Measurements from ENCODE around the gene SLF2.

SLF2 gene

GRCh38 chr10:100963826-100964225, 51.1 kb downstream of the SLF2 start:
- H3K27ac ChIP-seq (ENCODE audit: low read depth, low read length): no peak overlapping the region
- H3K27me3 ChIP-seq (ENCODE audit: insufficient read depth, low read length, poor library complexity): no peaks in the 10 kb centered on the region
- no peak overlapping the region for H3K18ac ChIP-seq (ENCODE audit: low read length)
- H3K9ac ChIP-seq (ENCODE audit: low read length): no peak overlapping the region
- no peak overlapping the region for H2BK15ac ChIP-seq (replicated peaks; ENCODE audit: low read depth)
- no peak overlapping the region for H3K23ac ChIP-seq (ENCODE audit: low read length)
- peaks cover 1% of the 10 kb centered on the region for H3K4me1 ChIP-seq (ENCODE audit: control insufficient read depth, low read depth, low read length)
- H4K5ac ChIP-seq (ENCODE audit: low read length): no peak overlapping the region
- no peak overlapping the region for H2BK120ac ChIP-seq (ENCODE audit: low read depth, low read length)
- no CpG with 5 or more reads among the region's 1 CpG for WGBS (ENCODE audit: extremely low coverage, insufficient coverage, low lambda C conversion rate)
- H2AK5ac ChIP-seq (ENCODE audit: low read length): no peak overlapping the region
- no peak overlapping the region for H2BK5ac ChIP-seq (ENCODE audit: low read length)
- no peak overlapping the region for H3K4me2 ChIP-seq (ENCODE audit: low read length)
- no peaks in the 10 kb centered on the region for H3K79me2 ChIP-seq (ENCODE audit: control insufficient read depth, insufficient read depth, low read length)
- H3K56ac ChIP-seq (ENCODE audit: low read length): no peak overlapping the region
- H3K36me3 ChIP-seq (ENCODE audit: control insufficient read depth, insufficient read depth, low read length): peaks cover 1% of the 10 kb centered on the region
- no peak overlapping the region for H3K4ac ChIP-seq (ENCODE audit: low read depth, low read length)
- no peak overlapping the region for H4K8ac ChIP-seq (ENCODE audit: low read depth, low read length)
- no peak for DNase-seq
- H3K4me3 ChIP-seq (ENCODE audit: low read length): no peak overlapping the region
- H3K79me1 ChIP-seq (ENCODE audit: low read length): no peaks in the 10 kb centered on the region

GRCh38 chr10:100965820-100966219, 53.1 kb downstream of the SLF2 start:
- no peak overlapping the region for H3K4me2 ChIP-seq (ENCODE audit: low read length)
- H2BK5ac ChIP-seq (ENCODE audit: low read length): no peak overlapping the region
- H3K36me3 ChIP-seq (ENCODE audit: control insufficient read depth, insufficient read depth, low read length): peaks cover 1% of the 10 kb centered on the region
- no peaks in the 10 kb centered on the region for H3K79me1 ChIP-seq (ENCODE audit: low read length)
- H3K4me1 ChIP-seq (ENCODE audit: control insufficient read depth, low read depth, low read length): peaks cover 4% of the 10 kb centered on the region
- no peak overlapping the region for H3K18ac ChIP-seq (ENCODE audit: low read length)
- no peaks in the 10 kb centered on the region for H3K79me2 ChIP-seq (ENCODE audit: control insufficient read depth, insufficient read depth, low read length)
- H3K9ac ChIP-seq (ENCODE audit: low read length): no peak overlapping the region
- no peak overlapping the region for H3K4me3 ChIP-seq (ENCODE audit: low read length)
- H4K8ac ChIP-seq (ENCODE audit: low read depth, low read length): no peak overlapping the region
- H3K4ac ChIP-seq (ENCODE audit: low read depth, low read length): no peak overlapping the region
- no peak overlapping the region for H3K23ac ChIP-seq (ENCODE audit: low read length)
- H4K5ac ChIP-seq (ENCODE audit: low read length): no peak overlapping the region
- DNase-seq: no peak
- no peaks in the 10 kb centered on the region for H3K27me3 ChIP-seq (ENCODE audit: insufficient read depth, low read length, poor library complexity)
- H2BK120ac ChIP-seq (ENCODE audit: low read depth, low read length): no peak overlapping the region
- H3K56ac ChIP-seq (ENCODE audit: low read length): no peak overlapping the region
- WGBS (ENCODE audit: extremely low coverage, insufficient coverage, low lambda C conversion rate): no CpG with 5 or more reads among the region's 5 CpGs
- no peak overlapping the region for H2BK15ac ChIP-seq (replicated peaks; ENCODE audit: low read depth)
- H2AK5ac ChIP-seq (ENCODE audit: low read length): no peak overlapping the region
- no peak overlapping the region for H3K27ac ChIP-seq (ENCODE audit: low read depth, low read length)

GRCh38 chr10:100966887-100967286, 54.1 kb downstream of the SLF2 start:
- Histone ChIP-seq H3K18ac (ENCODE audit: low read length) (no peak overlapping the region), H3K27me3 (ENCODE audit: insufficient read depth, low read length, poor library complexity) (no peaks in the 10 kb centered on the region), H3K79me1 (ENCODE audit: low read length) (no peaks in the 10 kb centered on the region), H3K4ac (ENCODE audit: low read depth, low read length) (no peak overlapping the region), H2AK5ac (ENCODE audit: low read length) (no peak overlapping the region), H2BK15ac (replicated peaks; ENCODE audit: low read depth) (no peak overlapping the region), H4K5ac (ENCODE audit: low read length) (no peak overlapping the region), H3K79me2 (ENCODE audit: control insufficient read depth, insufficient read depth, low read length) (no peaks in the 10 kb centered on the region), H3K27ac (ENCODE audit: low read depth, low read length) (no peak overlapping the region), H2BK5ac (ENCODE audit: low read length) (no peak overlapping the region), H3K36me3 (ENCODE audit: control insufficient read depth, insufficient read depth, low read length) (peaks cover 1% of the 10 kb centered on the region), H3K23ac (ENCODE audit: low read length) (no peak overlapping the region), H2BK120ac (ENCODE audit: low read depth, low read length) (no peak overlapping the region), H3K9ac (ENCODE audit: low read length) (no peak overlapping the region), H3K4me1 (ENCODE audit: control insufficient read depth, low read depth, low read length) (peaks cover 9% of the 10 kb centered on the region), H3K56ac (ENCODE audit: low read length) (no peak overlapping the region), H4K8ac (ENCODE audit: low read depth, low read length) (no peak overlapping the region), H3K4me3 (ENCODE audit: low read length) (no peak overlapping the region), H3K4me2 (ENCODE audit: low read length) (no peak overlapping the region)
- no CpG with 5 or more reads among the region's 2 CpGs for WGBS (ENCODE audit: extremely low coverage, insufficient coverage, low lambda C conversion rate)
- no peak for DNase-seq

GRCh38 chr10:100967332-100967731, 54.6 kb downstream of the SLF2 start:
- no peaks in the 10 kb centered on the region for H3K27me3 ChIP-seq (ENCODE audit: insufficient read depth, low read length, poor library complexity)

GRCh38 chr10:100968062-100968736, 55.4 kb downstream of the SLF2 start:
- H3K56ac ChIP-seq (ENCODE audit: low read length): no peak overlapping the region
- no peak overlapping the region for H3K18ac ChIP-seq (ENCODE audit: low read length)
- H2BK15ac ChIP-seq (replicated peaks; ENCODE audit: low read depth): no peak overlapping the region
- H3K4ac ChIP-seq (ENCODE audit: low read depth, low read length): no peak overlapping the region
- no peak overlapping the region for H3K4me2 ChIP-seq (ENCODE audit: low read length)
- H2BK5ac ChIP-seq (ENCODE audit: low read length): no peak overlapping the region
- no peak overlapping the region for H4K8ac ChIP-seq (ENCODE audit: low read depth, low read length)
- H3K36me3 ChIP-seq (ENCODE audit: control insufficient read depth, insufficient read depth, low read length): peaks cover 1% of the 10 kb centered on the region
- WGBS (ENCODE audit: extremely low coverage, insufficient coverage, low lambda C conversion rate): no CpG with 5 or more reads among the region's 2 CpGs
- H3K27me3 ChIP-seq (ENCODE audit: insufficient read depth, low read length, poor library complexity): no peaks in the 10 kb centered on the region
- no peak overlapping the region for H2BK120ac ChIP-seq (ENCODE audit: low read depth, low read length)
- no peak overlapping the region for H3K4me3 ChIP-seq (ENCODE audit: low read length)
- H4K5ac ChIP-seq (ENCODE audit: low read length): no peak overlapping the region
- H3K9ac ChIP-seq (ENCODE audit: low read length): no peak overlapping the region
- no peak overlapping the region for H3K27ac ChIP-seq (ENCODE audit: low read depth, low read length)
- DNase-seq: no peak
- H3K4me1 ChIP-seq (ENCODE audit: control insufficient read depth, low read depth, low read length): peaks cover 9% of the 10 kb centered on the region
- no peaks in the 10 kb centered on the region for H3K79me1 ChIP-seq (ENCODE audit: low read length)
- no peak overlapping the region for H3K23ac ChIP-seq (ENCODE audit: low read length)
- H3K79me2 ChIP-seq (ENCODE audit: control insufficient read depth, insufficient read depth, low read length): no peaks in the 10 kb centered on the region
- H2AK5ac ChIP-seq (ENCODE audit: low read length): no peak overlapping the region

More at GRCh38 chr10:100967332-100967731, 54.6 kb downstream of the SLF2 start:
- Histone ChIP-seq H4K5ac (ENCODE audit: low read length) (no peak overlapping the region), H2BK120ac (ENCODE audit: low read depth, low read length) (no peak overlapping the region), H3K23ac (ENCODE audit: low read length) (no peak overlapping the region), H3K18ac (ENCODE audit: low read length) (no peak overlapping the region), H3K79me2 (ENCODE audit: control insufficient read depth, insufficient read depth, low read length) (no peaks in the 10 kb centered on the region), H3K79me1 (ENCODE audit: low read length) (no peaks in the 10 kb centered on the region), H3K4me2 (ENCODE audit: low read length) (no peak overlapping the region), H3K4me3 (ENCODE audit: low read length) (no peak overlapping the region), H3K27ac (ENCODE audit: low read depth, low read length) (no peak overlapping the region), H3K4ac (ENCODE audit: low read depth, low read length) (no peak overlapping the region), H3K9ac (ENCODE audit: low read length) (no peak overlapping the region), H3K56ac (ENCODE audit: low read length) (no peak overlapping the region), H2BK15ac (replicated peaks; ENCODE audit: low read depth) (no peak overlapping the region), H4K8ac (ENCODE audit: low read depth, low read length) (no peak overlapping the region), H2BK5ac (ENCODE audit: low read length) (no peak overlapping the region), H2AK5ac (ENCODE audit: low read length) (no peak overlapping the region), H3K36me3 (ENCODE audit: control insufficient read depth, insufficient read depth, low read length) (peaks cover 1% of the 10 kb centered on the region), H3K4me1 (ENCODE audit: control insufficient read depth, low read depth, low read length) (peaks cover 9% of the 10 kb centered on the region)
- no peak for DNase-seq
- WGBS (ENCODE audit: extremely low coverage, insufficient coverage, low lambda C conversion rate): no CpG with 5 or more reads among the region's 2 CpGs

GRCh38 chr10:100968863-100969186, 56.1 kb downstream of the SLF2 start:
- DNase-seq: no peak
- Histone ChIP-seq H3K4ac (ENCODE audit: low read depth, low read length) (no peak overlapping the region), H3K36me3 (ENCODE audit: control insufficient read depth, insufficient read depth, low read length) (peaks cover 1% of the 10 kb centered on the region), H3K4me1 (ENCODE audit: control insufficient read depth, low read depth, low read length) (peaks cover 9% of the 10 kb centered on the region), H3K56ac (ENCODE audit: low read length) (peak overlapping the region; percentile 78), H2AK5ac (ENCODE audit: low read length) (no peak overlapping the region), H3K27ac (ENCODE audit: low read depth, low read length) (no peak overlapping the region), H4K5ac (ENCODE audit: low read length) (no peak overlapping the region), H2BK120ac (ENCODE audit: low read depth, low read length) (no peak overlapping the region), H3K79me2 (ENCODE audit: control insufficient read depth, insufficient read depth, low read length) (no peaks in the 10 kb centered on the region), H3K4me2 (ENCODE audit: low read length) (peak overlapping the region; percentile 52), H3K9ac (ENCODE audit: low read length) (peak overlapping the region; percentile 49), H2BK15ac (replicated peaks; ENCODE audit: low read depth) (no peak overlapping the region), H2BK5ac (ENCODE audit: low read length) (no peak overlapping the region), H3K23ac (ENCODE audit: low read length) (peak overlapping the region; percentile 19), H4K8ac (ENCODE audit: low read depth, low read length) (no peak overlapping the region), H3K79me1 (ENCODE audit: low read length) (no peaks in the 10 kb centered on the region), H3K4me3 (ENCODE audit: low read length) (no peak overlapping the region), H3K18ac (ENCODE audit: low read length) (no peak overlapping the region), H3K27me3 (ENCODE audit: insufficient read depth, low read length, poor library complexity) (no peaks in the 10 kb centered on the region)
- no CpG with 5 or more reads among the region's 9 CpGs for WGBS (ENCODE audit: extremely low coverage, insufficient coverage, low lambda C conversion rate)
